Measurements from ENCODE around the gene HIP1. TPM values are rescaled to one million over a fixed set of nuclear protein-coding genes. Genes with fewer than 3 reads are reported as not detected.

Gene HIP1
- total and polyA plus RNA-seq, 7 donors = 1.2 to 11.9 (median 7.2) TPM

DNA sequence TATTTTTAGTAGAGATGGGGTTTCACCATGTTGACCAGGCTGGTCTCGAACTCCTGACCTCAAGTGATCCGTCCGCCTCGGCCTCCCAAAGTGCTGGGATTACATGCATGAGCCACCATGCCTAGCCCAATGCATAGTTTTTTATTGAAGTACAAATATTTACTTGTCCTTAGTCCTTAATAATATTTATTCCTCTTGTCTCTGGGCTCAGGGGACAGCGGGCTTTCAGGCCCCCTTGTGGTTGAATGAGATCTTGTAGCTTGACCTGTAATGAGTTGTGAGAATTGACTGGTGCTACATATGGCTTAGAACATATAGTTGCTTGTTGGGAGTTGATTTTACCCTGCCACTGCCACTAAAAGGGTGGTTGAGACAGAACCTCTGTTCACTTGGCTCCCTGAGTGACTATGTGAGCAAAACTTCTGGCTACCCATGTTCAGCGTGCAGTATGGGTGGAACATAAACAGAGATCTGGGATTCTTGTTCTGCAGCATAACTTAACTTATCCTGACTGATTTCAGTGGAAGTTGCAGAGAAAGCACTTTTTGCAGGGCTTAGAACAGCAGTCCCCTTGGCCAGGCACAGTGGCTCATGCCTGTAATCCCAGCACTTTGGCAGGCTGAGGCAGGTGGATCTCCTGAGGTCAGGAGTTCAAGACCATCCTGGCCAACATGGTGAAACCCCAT is 18.4 kb upstream of the HIP1 start:
- 43 to 58% methylated on average over 6 of the region's 6 CpGs for WGBS, 2 donors
- Histone ChIP-seq H3K9me3 (no peaks in the 10 kb centered on the region), H3K4me3 (no peak overlapping the region), H3K4me1 (no peaks in the 10 kb centered on the region), H3K27ac (no peak overlapping the region), H3K36me3 (no peaks in the 10 kb centered on the region), H3K27me3 (no peaks in the 10 kb centered on the region)
- intact Hi-C loops (cut with DNase I) = no loop called here
- TF ChIP-seq, protein P1, sequence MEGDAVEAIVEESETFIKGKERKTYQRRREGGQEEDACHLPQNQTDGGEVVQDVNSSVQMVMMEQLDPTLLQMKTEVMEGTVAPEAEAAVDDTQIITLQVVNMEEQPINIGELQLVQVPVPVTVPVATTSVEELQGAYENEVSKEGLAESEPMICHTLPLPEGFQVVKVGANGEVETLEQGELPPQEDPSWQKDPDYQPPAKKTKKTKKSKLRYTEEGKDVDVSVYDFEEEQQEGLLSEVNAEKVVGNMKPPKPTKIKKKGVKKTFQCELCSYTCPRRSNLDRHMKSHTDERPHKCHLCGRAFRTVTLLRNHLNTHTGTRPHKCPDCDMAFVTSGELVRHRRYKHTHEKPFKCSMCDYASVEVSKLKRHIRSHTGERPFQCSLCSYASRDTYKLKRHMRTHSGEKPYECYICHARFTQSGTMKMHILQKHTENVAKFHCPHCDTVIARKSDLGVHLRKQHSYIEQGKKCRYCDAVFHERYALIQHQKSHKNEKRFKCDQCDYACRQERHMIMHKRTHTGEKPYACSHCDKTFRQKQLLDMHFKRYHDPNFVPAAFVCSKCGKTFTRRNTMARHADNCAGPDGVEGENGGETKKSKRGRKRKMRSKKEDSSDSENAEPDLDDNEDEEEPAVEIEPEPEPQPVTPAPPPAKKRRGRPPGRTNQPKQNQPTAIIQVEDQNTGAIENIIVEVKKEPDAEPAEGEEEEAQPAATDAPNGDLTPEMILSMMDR (IDR thresholded peaks at IDR 0.05) = no peak
- no peak for TF ChIP-seq EP300 (IDR thresholded peaks at IDR 0.05)
- no peak for TF ChIP-seq POLR2A (IDR thresholded peaks at IDR 0.05)
- TF ChIP-seq POLR2AphosphoS5 (IDR thresholded peaks at IDR 0.05) = no peak
- DNase-seq = no peak

DNA sequence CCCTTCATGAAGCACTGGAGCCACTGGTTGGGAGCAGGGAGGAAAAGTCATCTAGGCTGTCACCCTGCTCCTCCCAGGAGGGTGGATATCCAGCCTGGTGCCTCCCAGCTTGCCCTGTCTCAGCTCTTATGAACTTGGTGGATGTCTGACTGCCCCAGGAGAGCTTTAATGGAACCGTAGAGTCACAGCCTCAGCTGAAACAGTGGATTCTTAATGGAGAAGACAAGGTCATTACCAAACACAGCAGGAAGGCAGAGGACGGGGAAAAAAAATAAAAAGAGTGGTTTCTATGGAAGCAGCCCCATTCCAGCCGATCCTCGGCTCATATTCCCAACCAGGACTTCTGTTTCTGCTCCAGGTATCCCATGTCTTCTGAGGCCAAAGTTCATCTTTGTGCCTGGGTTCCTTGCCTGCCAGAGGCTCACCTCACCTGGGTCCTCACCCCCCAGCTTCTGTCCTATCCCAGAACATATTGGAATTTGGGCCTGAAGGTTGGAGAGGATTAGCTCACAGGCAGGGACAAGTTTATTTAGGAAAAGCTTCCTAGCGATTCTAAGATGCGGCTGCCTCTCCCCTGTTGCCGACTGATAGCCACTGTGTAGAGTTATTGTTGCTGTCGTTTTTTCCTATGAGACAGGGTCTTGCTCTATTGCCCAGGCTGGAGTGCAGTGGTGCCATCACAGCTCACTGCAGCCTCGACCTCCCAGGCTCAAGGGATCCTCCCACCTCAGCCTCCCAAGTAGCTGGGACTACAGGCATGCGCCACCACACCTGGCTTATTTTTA is 17.7 kb upstream of the HIP1 start:
- TF ChIP-seq POLR2A (IDR thresholded peaks at IDR 0.05) = no peak
- TF ChIP-seq EP300 (IDR thresholded peaks at IDR 0.05) = no peak
- no peak for TF ChIP-seq POLR2AphosphoS5 (IDR thresholded peaks at IDR 0.05)
- TF ChIP-seq, protein P1 (IDR thresholded peaks at IDR 0.05) = no peak
- WGBS, 2 donors = 71 to 78% methylated on average over 10 of the region's 10 CpGs
- Histone ChIP-seq H3K4me1 (no peaks in the 10 kb centered on the region), H3K27ac (no peak overlapping the region), H3K27me3 (no peaks in the 10 kb centered on the region), H3K4me3 (no peak overlapping the region), H3K36me3 (no peaks in the 10 kb centered on the region), H3K9me3 (no peaks in the 10 kb centered on the region)
- no peak for DNase-seq
- intact Hi-C loops (cut with DNase I) = no loop called here

DNA sequence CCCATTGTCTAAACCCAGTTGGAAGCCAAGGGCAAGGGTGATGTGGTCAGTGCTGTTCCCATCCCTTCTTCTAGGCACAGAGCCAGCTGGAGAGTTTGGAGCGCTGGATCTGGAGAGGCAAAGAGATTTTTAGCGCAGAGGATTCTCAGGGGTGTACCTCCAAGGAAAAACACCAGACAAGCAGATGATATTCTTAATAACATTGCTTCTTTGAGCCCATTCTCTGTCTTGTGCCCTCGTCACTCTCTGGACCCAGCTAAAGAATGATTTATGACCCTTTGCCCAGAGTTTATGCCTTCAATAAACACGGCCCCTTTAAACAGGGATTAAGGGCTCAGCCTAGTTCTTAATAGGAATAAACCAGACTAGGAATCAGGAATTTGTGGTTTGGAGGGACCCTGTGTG is 4.7 kb upstream of the HIP1 start:
- TF ChIP-seq, protein P1 (IDR thresholded peaks at IDR 0.05) = no peak
- TF ChIP-seq POLR2A (IDR thresholded peaks at IDR 0.05) (no peak), POLR2AphosphoS5 (IDR thresholded peaks at IDR 0.05) (no peak), EP300 (IDR thresholded peaks at IDR 0.05) (no peak)
- H3K9me3 ChIP-seq = no peaks in the 10 kb centered on the region
- H3K4me1 ChIP-seq = peaks cover 0 to 1% (median 0%) of the 10 kb centered on the region in 4 donors
- no peak overlapping the region for H3K27ac ChIP-seq
- intact Hi-C loops (cut with DNase I) = loop anchor here (5.0 kb wide), 1 partner anchor 216 kb away; no protein-coding TSS in a partner anchor
- no peaks in the 10 kb centered on the region for H3K27me3 ChIP-seq
- H3K36me3 ChIP-seq = no peaks in the 10 kb centered on the region
- WGBS, 2 donors = 34 to 59% methylated on average over 4 of the region's 4 CpGs
- DNase-seq = no peak
- no peak overlapping the region for H3K4me3 ChIP-seq

DNA sequence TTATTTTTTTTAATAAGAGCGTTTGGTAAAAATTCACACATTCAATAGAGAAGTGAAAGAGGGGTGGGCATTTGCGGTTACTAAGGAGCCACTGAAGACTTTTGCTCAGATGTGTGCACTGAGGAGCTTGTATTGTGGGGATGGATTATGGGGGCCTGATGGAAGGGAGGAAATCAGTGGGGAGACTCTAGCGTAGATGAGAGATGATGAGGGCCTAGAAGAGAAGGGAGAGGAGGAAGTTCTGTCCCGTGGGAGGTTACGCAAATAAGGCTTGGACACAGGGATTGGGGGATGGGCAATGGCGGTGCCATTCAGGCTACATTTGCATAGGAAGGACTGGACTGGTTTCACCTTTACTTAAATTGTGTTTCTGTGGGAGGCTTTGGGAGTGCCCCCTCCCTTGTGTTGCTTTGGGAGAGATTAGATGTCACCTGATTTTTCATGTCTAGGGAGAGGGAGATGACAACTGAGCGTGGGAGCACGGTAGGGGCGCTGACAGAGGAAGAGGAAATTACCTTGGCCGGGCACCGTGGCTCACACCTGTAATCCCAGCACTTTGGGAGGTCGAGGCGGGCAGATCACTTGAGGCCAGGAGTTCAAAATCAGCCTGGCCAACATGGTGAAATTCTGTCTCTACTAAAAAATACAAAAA is 2.2 kb upstream of the HIP1 start:
- no peaks in the 10 kb centered on the region for H3K27me3 ChIP-seq
- H3K27ac ChIP-seq = no peak overlapping the region
- TF ChIP-seq POLR2A (IDR thresholded peaks at IDR 0.05) = no peak
- TF ChIP-seq, protein P1 (IDR thresholded peaks at IDR 0.05) = no peak
- TF ChIP-seq POLR2AphosphoS5 (IDR thresholded peaks at IDR 0.05) = no peak
- no peak for TF ChIP-seq EP300 (IDR thresholded peaks at IDR 0.05)
- peaks cover 0 to 11% (median 8%) of the 10 kb centered on the region in 4 donors for H3K4me1 ChIP-seq
- 24 to 35% methylated on average over 13 of the region's 13 CpGs for WGBS, 2 donors
- no peaks in the 10 kb centered on the region for H3K36me3 ChIP-seq
- intact Hi-C loops (cut with DNase I) = loop anchor here (2.0 to 5.0 kb wide), 2 partner anchors 102 to 214 kb away; no protein-coding TSS in a partner anchor
- no peak overlapping the region for H3K4me3 ChIP-seq
- peak; percentile 70 for DNase-seq
- no peaks in the 10 kb centered on the region for H3K9me3 ChIP-seq

All from sigmoid colon (tissue), 7 donors.